Erythroblast (primary cell): ENCODE results near the gene CRYBG2.
"Not testable (repeated sequence)": the region's sequence is repeated elsewhere in the genome, so short reads cannot be mapped to it uniquely, and the experiment has no call there.

Experiments
- DNase-seq, 2 experiments: peaks; one replicate each; lab custom pipeline; 2025; lab: John Stamatoyannopoulos, UW
- GATA1 ChIP-seq: IDR thresholded peaks from 2 replicates; pipeline ENCODE4 v1.6.1; 2011; ENCODE audit warnings: low read depth, mild to moderate bottlenecking, control low read depth, low read length, moderate library complexity
- POLR2A ChIP-seq: IDR thresholded peaks from 2 replicates; pipeline ENCODE4 v1.6.1; 2011; ENCODE audit warnings: mild to moderate bottlenecking, low read length

CRYBG2 gene

DNA sequence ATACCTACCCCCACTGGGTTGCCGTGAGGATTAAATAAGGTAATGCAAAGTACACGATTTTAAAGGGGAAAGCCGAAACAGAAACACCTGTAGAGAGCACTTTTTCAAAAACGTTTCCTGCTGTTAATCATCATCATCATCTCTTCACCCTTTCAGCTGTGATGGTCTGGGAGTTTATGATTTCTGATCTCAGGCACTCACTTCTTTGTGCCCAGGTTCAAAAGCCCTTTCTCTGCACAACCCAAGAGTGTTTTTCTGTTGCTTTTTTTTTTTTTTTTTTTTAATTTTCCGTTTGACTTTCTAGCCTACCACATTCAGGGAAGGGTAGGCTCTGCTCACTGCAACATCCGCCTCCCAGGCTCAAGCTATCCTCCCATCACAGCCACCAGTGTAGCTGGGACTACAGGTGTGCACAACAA lies 46.6 kb downstream of the CRYBG2 start:
- TF ChIP-seq POLR2A: no peak
- no peak for TF ChIP-seq GATA1
- no peak for DNase-seq

DNA sequence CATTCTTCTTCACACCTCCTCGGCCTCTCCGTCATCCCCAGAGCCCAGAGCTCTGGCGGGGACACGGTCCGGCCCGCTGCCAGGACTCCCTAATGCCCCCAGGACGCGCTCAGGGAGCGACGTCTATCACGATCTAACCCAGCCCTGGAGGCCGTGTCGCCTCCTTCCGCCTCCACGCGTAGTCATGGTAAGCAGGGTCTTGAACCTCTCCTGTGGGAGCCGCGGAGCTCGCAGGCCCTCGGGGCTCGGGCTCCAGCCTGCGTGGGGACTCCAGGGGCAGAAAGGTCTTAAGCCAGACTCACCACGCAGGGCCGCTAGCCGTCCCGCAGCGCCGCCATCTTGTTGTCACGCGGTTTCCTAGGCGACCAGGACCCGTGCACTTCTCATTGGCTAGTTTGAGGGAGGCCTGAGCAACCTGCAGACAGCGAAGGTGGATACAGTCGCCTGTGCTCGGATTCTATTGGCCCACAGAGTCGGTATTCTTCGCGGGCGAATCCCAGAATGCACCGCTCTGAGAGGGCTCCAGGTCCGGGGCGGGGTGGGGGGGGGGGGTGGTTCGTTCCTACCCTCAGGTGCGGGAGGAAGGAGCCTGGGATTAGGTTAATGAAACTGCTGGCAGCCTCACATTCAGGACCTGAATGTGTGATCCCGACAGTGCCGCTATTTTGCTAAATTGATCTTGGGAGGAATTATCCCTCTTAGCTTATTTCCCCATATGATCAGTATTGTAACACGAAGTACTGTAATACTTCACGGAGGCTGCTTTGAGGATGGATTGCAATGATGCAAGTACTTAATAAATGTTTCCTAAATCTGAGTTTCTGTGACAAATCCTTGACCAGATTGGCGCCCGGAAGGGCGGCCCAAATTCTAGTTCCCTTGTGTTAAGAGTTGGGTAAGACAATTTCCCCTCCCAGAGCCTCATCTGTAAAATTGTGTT lies 47.4 kb downstream of the CRYBG2 start, which contains the start of gene UBXN11:
TSS of gene UBXN11 (minus strand) at position 347 of the 940 bp plus-strand sequence. CDS start 3,753 bp downstream, outside the sequence.
- TF ChIP-seq POLR2A (peak; percentile 70), GATA1 (no peak)
- DNase-seq: peak; percentile 93 to 94

DNA sequence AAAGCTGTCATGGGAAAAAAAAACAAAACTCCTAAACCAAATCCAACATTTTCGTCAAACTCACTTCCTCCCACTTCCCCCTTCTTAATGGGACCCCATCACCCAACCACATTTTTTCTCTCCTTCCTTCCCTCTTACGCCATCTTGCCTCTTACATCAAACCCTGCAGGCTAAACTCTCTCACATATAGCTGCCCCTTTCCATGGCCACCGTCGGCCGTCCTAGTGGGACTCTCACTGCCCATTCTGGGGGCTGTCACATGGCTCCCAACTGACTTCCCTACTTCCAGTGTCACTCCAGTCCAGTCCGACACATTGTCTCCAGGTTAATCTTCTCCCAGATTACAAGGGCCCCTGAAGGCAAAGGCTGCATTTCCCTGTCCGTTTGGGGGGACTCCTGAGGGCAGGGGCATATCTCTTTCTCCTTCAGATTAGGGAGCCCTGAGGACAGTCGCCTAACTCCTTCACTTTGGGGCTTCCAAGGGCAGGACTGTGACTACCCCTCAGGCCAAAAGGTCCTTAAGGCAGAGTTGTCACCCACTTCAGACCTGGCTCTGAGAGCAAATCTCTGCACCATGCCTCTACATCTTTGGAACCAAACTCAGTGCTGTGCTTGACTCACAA lies 48.2 kb downstream of the CRYBG2 start:
- TF ChIP-seq GATA1 (no peak), POLR2A (no peak)
- DNase-seq: no peak

- DNase-seq: no peak
- TF ChIP-seq POLR2A: no peak
- TF ChIP-seq GATA1: no peak
Measured at GRCh38 chr1:26302733-26303405, 51.1 kb downstream of the CRYBG2 start.

DNA sequence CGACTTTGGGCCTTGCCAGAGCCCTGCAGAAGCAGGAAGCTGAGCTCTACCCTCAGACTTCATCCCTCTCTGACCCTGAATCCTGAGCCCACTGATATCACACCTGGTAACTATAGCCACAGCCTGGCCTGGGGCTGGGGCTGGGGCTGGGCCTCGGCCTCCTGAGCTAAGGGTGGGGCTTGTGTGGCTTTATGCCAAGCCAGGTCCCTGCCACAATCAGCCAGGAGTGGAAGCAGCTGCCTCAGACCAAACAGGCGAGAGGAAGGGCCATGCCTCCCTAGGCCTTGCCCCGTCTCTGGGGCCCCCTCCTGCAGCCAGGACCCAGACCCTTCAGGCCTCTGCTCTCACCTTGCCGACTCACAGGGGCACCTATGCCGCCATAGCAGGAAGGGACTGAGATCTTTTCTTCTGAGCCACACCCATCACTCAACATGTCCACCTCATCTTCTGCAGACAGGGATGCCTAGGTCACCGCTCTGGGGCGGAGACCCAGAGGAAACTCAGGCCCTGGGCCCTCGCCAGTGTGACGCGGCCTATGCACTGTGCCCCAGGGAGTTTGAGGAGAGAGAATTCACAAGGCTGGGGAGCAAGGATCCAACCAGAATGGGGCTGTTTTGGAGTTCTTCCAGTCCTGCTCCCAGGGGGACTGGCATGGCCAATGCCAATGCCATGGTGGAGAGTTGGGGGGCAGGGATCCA lies 53.2 kb downstream of the CRYBG2 start:
- TF ChIP-seq GATA1 (no peak), POLR2A (no peak)
- peak in 1 of 2 experiments; percentile 42 for DNase-seq

GRCh38 chr1:26297791-26298124 lies 56.2 kb downstream of the CRYBG2 start:
- no peak for DNase-seq
- no peak for TF ChIP-seq GATA1
- no peak for TF ChIP-seq POLR2A

- TF ChIP-seq GATA1 (no peak), POLR2A (no peak)
- DNase-seq: no peak
Measured at GRCh38 chr1:26297057-26297790, 56.7 kb downstream of the CRYBG2 start.

DNA sequence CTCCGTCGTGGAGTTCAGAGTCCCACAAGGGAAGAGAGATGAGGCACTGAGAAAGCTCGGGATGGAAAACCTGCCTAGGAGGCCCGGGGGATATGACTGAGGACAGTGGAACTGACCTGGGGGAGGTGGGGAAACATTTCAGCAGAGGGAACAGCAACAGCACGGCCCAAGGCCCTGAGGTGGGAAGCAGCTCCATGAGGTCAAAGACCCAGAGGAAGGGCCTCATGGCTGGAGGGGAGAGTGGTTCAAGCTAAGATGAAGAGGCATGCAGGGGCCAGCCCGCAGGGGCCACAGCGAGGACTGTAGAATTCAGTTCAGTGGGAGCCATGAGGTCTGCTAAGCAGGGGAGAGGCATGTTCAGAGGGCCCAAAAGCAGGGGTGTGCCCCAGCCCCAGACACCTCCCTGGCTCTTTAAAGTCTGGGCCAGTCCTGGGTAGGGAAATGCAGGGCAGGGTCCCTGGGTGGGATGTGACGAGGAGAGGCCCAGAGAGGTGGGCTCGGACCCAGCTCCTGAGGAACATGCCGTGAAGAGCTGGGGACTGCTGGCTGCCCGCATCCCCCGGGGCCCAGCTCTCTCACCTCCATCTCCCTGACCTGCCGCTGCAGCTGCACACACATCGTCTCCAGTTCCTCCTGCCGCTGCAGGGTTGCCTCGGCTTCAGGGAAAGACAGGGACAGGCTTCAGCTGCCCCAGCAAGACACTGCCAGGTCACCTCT lies 57.4 kb downstream of the CRYBG2 start:
- no peak for TF ChIP-seq GATA1
- TF ChIP-seq POLR2A: no peak
- no peak for DNase-seq

- DNase-seq: no peak
- TF ChIP-seq POLR2A: no peak
Measured at GRCh38 chr1:26295194-26296138, 58.5 kb downstream of the CRYBG2 start.

DNA sequence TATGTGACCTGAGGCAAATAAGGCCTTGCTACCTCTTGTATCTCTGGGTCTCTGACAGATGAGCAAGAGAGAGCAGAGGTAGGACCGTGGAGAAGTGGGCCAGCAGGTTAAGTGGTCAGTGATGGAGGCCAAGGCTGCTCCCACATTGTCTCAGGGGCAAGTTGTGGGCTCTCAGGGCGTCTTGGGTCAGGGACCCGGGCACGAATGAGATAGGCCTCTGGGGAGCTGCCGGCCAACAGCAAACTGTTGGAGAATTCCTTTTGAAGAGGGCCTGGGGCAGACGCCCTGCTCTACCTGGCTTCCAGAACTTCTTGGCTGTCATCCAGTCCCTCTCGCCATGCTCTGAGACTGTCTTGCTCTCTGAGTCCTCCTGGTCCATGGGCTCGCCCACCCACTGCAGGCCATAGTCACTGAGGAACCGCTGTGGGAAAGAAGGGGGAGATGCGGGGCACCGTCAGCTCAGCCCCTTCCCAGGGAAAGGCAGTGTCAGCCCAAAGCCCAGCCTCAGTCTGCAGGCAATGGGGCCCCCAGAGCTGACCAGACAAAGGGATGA lies 59.9 kb downstream of the CRYBG2 start:
- no peak for DNase-seq
- TF ChIP-seq POLR2A (no peak), GATA1 (no peak)

- not testable (repeated sequence) for DNase-seq
Measured at GRCh38 chr1:26292735-26293134, 61.2 kb downstream of the CRYBG2 start.

DNA sequence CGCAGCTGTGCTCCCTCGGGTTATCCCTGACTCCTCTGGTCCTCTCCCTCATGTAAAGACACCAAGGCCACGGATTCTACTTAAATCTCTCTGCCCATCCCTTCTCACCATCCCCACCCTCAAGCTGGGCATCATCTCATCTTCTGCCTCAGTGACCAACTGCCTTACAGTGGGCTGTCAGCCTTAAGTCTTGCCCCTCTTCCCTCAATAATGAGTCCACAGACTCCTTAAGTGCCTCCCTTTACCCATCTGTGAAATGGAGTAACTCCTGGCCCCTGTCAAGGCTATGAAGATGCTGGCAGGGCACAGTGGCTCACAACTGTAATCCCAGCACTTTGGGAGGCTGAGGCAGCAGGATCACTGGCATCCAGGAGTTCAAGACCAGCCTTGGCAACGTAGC lies 62.0 kb downstream of the CRYBG2 start:
- no peak for DNase-seq
- TF ChIP-seq GATA1 (no peak), POLR2A (no peak)
